Medulla oblongata (tissue), 1 donor: ENCODE measurements around the gene NUMB.

Experiments used
- DNase-seq: peaks from one replicate; pipeline ENCODE4 v3.0.0-alpha.2; 2015; ENCODE audit errors: extremely low spot score

The NUMB gene

GRCh38 chr14:73458183-73458976 is at the start of gene NUMB:
Gene NUMB (minus strand): TSS chr14:73458546. CDS start chr14:73355751, 102,795 bp downstream.
- peak; percentile 100 for DNase-seq

- no peak for DNase-seq
These were observed 45.3 kb upstream of the NUMB start for GRCh38 chr14:73503648-73504047.

- DNase-seq = no peak
These were observed 43.8 kb upstream of the NUMB start for GRCh38 chr14:73502017-73502619.

GRCh38 chr14:73500360-73500759 is 42.0 kb upstream of the NUMB start:
- DNase-seq = no peak

GRCh38 chr14:73494593-73494992 is 36.2 kb upstream of the NUMB start:
- no peak for DNase-seq

- no peak for DNase-seq
These were observed 34.3 kb upstream of the NUMB start for GRCh38 chr14:73492670-73493069.

- no peak for DNase-seq
These were observed 33.8 kb upstream of the NUMB start for GRCh38 chr14:73492043-73492552.

- DNase-seq = no peak
These were observed 33.1 kb upstream of the NUMB start for GRCh38 chr14:73491256-73492042.

- DNase-seq = no peak
These were observed 31.3 kb upstream of the NUMB start for GRCh38 chr14:73489481-73490175.

- DNase-seq = no peak
These were observed 20.3 kb upstream of the NUMB start for GRCh38 chr14:73478684-73479083.

- DNase-seq = peak; percentile 63
These were observed 19.4 kb upstream of the NUMB start for GRCh38 chr14:73477618-73478266.

- DNase-seq = peak; percentile 54
These were observed 18.1 kb upstream of the NUMB start for GRCh38 chr14:73476451-73476931.

- DNase-seq = no peak
These were observed 16.6 kb upstream of the NUMB start for GRCh38 chr14:73474952-73475351.

GRCh38 chr14:73472185-73473114 is 14.1 kb upstream of the NUMB start:
- DNase-seq = peak; percentile 86

GRCh38 chr14:73471582-73472184 is 13.3 kb upstream of the NUMB start:
- DNase-seq = no peak

GRCh38 chr14:73468828-73469375 is 10.6 kb upstream of the NUMB start:
- DNase-seq = no peak

- no peak for DNase-seq
These were observed 9.5 kb upstream of the NUMB start for GRCh38 chr14:73467800-73468199.

- DNase-seq = no peak
These were observed 9.0 kb upstream of the NUMB start for GRCh38 chr14:73467377-73467776.

- no peak for DNase-seq
These were observed 8.5 kb upstream of the NUMB start for GRCh38 chr14:73466861-73467260.
